GM19238 (cell line): ENCODE measurements around the gene TECPR1.

ENCODE experiments used
- DNase-seq: peaks from one replicate; pipeline ENCODE4 v3.0.0; 2011; ENCODE audit warnings: low spot score; ENCODE audit not compliant: insufficient read length

Gene TECPR1

GRCh38 chr7:98285157-98286092 is 33.4 kb upstream of the TECPR1 start:
- DNase-seq: no peak

DNA sequence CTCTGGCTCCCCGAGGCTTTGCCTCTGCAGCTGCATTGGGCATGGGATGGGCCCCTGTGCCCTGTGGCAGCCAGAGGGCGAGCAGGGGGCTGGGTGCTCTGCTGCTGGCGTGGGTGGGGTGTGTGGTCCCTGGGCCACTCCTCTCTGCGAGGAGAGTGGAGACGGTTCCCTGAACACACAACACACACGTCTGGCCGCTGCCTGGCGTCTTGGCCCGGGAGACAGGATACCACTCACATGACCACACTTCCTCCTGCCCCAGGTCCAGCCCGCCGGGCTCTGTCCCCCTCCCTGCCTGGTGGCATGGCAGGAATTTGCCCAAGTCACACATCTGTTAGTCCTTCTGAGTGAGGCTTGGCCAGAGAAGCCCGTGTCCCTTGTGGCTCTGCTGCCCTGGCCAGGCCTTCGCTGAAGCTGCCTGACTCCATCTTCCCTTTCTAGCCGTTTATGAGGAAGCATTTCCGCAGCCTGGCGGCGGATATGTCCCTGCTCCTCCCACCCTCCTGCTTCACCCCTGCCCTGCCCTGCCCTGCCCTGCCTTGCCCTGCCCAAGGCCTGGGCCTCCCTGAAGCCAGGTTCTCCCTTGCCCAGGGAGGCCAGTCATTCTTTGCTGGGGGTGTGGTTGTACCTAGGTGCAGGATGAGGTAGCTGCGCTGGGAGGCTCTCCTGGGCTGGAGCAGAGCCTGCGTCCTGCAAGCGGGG is 32.5 kb upstream of the TECPR1 start:
- no peak for DNase-seq

GRCh38 chr7:98283887-98284222 is 31.8 kb upstream of the TECPR1 start:
- no peak for DNase-seq

DNA sequence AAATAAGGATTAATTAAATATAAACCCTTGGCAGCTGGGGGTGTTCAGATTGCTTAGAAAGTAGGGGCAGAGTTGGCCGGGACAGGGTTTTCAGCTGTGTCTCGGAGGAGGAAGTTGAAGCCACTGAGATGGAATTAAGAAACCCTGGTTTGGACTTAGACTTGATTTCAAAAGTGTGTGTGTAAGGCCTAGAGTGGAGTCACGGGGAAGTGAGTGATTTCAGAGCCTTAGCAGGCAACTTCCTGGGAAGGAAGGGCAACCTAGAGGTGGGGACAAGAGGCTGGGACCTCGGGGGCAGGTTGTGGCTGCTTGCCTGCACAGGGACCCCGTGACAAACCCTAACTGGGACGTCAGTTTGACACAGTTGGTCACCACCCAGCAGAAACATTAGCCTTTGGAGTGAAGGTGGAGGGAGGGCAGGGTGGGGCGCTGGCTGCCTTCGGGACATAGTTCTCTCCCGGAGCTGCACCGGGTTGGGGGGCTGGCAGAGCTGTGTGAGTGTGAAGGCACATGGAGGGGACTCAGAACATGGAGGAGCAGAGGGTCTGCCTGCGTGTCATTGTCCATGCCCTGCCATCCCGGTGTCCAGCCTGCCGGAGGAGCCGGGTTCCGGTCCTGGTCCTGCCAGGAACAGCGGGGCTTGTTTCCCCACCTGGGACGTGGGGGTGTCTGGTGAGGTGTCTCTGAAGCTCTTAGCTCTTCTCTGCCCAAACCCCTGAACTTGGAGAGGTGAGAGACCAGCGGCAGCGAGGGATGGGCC is 31.3 kb upstream of the TECPR1 start:
- DNase-seq: no peak

DNA sequence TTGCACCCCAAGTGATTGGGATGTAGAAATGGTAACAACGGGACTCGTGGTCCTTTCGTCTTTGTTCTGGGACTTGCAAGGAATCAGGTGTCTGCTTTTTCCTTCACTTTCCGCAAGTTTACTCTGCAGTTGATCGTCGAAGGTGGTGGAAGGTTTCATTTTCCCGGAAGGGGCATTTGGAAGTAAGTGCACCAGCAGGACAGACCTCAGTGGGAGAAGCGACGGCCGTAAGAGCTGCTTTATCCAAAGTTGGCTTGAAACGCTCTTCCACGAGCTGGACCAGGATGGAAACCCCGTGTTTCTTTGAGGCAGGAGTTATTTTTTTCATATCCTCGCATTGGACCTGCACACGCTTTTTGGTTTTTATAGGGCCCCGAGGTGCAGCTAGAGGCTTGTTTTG is 30.7 kb upstream of the TECPR1 start:
- DNase-seq: no peak

GRCh38 chr7:98281757-98282606 is 29.9 kb upstream of the TECPR1 start:
- DNase-seq: peak; percentile 39

- DNase-seq: peak; percentile 98
These were observed 29.0 kb upstream of the TECPR1 start, which contains the start of gene BRI3 for GRCh38 chr7:98280791-98281756. TSS of gene BRI3 (plus strand) at chr7:98281686. CDS start at chr7:98281796, 110 bp downstream.

GRCh38 chr7:98280296-98280695 is 28.3 kb upstream of the TECPR1 start:
- DNase-seq: no peak

DNA sequence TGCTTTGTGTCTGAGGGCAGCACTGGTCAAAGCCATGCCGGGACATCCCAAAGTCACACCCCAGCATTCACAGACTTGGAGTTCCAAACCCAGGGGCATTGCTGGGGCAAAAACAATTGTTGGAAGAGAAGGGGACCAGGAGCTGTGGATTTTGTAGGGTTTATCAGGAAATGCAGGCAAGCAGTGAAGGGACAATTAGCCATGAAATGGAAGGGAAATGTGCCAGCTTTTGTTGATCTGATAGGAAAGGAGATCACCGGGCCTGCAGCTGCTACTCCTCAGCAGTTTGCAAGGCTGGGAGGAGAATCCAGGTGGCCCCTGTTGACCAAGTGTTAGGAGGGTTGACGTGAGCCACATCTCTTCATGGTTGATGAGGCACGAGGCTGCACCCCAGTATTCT is 26.9 kb upstream of the TECPR1 start:
- no peak for DNase-seq

DNA sequence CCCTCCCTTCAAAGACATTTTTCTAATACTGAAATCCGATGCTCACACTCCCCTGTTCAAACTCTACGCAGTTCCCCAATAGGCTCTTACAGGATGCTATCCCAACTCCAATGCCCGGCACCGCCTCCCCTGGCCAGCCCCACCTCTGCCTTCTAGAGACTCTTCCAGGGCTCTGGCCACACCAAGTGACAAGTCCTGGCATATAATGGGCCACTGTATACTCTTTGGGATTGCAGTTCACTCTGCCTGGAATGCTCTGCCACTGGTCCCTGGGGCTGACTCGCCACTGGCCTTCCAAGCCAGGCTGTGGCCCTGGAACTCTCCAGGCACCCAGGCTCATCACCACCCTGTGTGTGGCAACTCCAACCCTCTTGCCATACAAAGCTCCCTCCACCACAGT is 26.4 kb upstream of the TECPR1 start:
- no peak for DNase-seq

- DNase-seq: no peak
These were observed 24.3 kb upstream of the TECPR1 start for GRCh38 chr7:98276241-98276761.

DNA sequence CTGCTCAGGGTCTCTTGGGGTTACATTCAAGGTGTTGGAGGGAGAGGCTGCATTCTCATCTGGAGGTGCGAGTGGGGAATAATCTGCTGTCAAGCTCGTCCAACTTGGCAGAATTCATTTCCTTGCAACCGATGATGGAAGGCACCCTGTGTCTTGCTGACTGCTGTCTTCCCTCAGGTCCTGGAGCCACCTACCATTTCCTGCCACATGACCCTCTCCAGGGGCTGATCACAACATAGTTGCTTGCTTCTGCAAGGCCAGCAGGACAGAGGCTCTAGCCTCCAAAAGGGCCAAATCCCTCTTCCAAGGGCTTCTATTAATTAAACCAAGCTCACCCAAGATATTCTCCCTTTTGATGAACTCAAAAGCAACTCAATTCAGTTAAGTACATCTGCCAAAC is 15.3 kb upstream of the TECPR1 start:
- no peak for DNase-seq

DNA sequence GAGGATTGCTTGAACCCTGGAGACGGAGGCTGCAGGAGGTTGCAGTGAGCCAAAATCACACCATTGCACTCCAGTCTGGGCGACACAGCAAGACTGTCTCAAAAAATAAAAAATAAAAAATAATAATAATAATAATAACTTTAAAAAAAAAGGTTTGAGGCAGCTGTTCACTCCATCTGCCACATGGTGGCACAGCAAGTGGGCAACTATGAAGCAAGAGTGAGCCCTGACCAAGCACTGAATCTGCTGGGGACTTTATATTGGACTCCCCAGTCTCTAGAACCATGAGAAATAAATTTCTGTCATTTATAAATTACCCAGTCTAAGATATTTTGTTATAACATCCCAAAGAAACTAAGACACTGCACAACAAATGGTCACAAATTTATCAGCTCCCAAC is 14.8 kb upstream of the TECPR1 start:
- no peak for DNase-seq

- no peak for DNase-seq
These were observed 13.8 kb upstream of the TECPR1 start for GRCh38 chr7:98265841-98266271.

DNA sequence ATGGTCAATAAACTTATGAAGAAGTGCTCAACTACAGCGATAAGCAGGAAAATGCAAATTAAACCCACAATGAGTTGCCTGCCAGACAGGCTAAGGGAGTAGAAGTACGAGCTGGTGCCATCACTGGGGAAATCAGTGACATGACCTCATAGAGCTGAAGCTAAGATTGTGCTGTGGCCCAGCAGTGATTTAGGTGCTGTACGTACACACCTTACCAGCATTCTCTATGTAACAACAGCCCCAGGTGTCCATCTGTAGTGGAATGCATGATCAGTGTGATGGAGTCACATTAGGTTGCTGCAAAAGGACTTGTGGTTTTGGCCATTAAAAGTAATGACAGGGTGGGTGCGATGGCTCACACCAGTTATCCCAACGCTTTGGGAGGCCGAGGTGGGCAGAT is 5.7 kb upstream of the TECPR1 start:
- no peak for DNase-seq

- DNase-seq: no peak
These were observed 4.4 kb upstream of the TECPR1 start for GRCh38 chr7:98256431-98256830.

DNA sequence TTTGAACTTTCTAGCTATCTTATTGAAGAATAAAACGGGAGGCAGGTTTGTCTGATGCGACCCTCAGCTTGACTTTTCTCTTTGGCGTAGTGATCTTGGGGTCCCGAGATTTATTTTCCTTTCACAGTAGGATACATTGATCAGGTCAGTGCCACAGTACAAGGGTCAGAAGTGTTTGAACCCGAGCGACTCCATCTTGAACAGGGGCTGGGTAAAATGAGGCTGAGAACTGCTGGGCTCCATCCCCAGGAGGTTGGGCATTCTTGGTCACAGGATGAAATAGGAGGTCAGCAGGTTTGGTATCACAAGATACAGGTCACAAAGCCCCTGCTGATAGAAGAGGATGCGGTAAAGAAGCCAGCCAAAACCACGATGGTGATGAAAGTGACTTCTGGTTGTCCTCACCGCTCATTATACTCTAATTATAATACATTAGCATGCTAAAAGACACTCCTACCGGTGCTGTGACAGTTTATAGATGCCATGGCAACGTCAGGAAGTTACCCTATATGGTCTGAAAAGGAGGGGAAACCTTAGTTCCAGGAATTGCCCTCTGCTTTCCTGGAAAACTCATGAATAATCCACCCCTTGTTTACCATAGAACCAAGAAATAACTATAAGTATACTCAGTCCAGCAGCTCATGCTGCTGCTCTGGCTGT is 3.0 kb upstream of the TECPR1 start:
- no peak for DNase-seq

- DNase-seq: no peak
These were observed 2.5 kb upstream of the TECPR1 start for GRCh38 chr7:98254516-98254915.

DNA sequence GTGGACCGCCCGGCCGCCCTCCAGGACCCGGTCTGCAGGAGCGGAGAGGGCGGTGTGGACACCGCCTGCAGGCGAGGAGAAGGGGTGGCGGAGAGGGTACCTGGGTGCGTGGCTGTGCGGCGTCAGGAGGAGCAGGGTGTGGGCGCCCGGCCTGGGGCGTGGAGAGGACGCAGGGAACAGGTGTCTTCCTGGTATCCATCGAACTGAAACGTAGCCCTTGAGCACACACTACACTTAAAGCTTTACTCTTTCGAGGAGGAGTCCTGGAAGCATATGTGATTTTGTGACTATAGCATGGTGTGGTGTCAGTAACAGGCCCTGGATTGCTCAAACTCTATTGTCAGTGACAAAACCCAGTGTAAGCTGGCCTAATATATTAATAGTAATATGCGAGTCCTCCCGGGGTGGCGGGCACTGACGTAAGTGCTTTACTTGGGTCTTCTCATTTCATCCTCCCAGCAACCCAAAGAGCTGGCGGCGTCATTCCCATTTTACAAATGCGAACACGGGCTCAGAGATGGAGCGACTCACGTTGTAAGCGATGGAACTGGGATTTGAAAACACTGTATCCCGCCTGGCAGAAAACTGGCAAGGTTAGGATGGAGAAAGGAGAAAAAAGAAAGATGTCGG is 508 bp upstream of the TECPR1 start:
- no peak for DNase-seq
